Ishikawa (cell line): Measurements from ENCODE around the gene SLC35G1.

Source experiments
- CEBPB ChIP-seq: IDR thresholded peaks from 2 replicates; pipeline ENCODE4 v1.6.1; 2012
- EP300 ChIP-seq: IDR thresholded peaks from 2 replicates; pipeline ENCODE4 v1.6.1; 2012; ENCODE audit warnings: borderline replicate concordance
- FOXM1 ChIP-seq: IDR thresholded peaks from 2 replicates; pipeline ENCODE4 v1.6.1; 2012; ENCODE audit warnings: low read depth, borderline replicate concordance
- NFIC ChIP-seq: IDR thresholded peaks from 2 replicates; pipeline ENCODE4 v1.6.1; 2012
- RAD21 ChIP-seq: IDR thresholded peaks from 2 replicates; pipeline ENCODE4 v1.6.1; 2012; ENCODE audit warnings: low read depth
- TAF1 ChIP-seq: IDR thresholded peaks from 2 replicates; pipeline ENCODE4 v1.6.1; 2012; ENCODE audit warnings: low read depth, mild to moderate bottlenecking
- TCF12 ChIP-seq: IDR thresholded peaks from 2 replicates; pipeline ENCODE4 v1.6.1; 2012; ENCODE audit warnings: low read depth
- TEAD4 ChIP-seq: IDR thresholded peaks from 2 replicates; pipeline ENCODE4 v1.6.1; 2012
- YY1 ChIP-seq: IDR thresholded peaks from 2 replicates; pipeline ENCODE4 v1.6.1; 2012; ENCODE audit warnings: low read depth
- TF ChIP-seq, protein P1 (sequence below): IDR thresholded peaks from 2 replicates; pipeline ENCODE4 v1.6.1; 2012
- TF ChIP-seq, protein P2 (sequence below): IDR thresholded peaks from 2 replicates; pipeline ENCODE4 v1.6.1; 2012; ENCODE audit warnings: low read depth, mild to moderate bottlenecking
- TF ChIP-seq, protein P3 (sequence below): IDR thresholded peaks from 2 replicates; pipeline ENCODE4 v1.6.1; 2012

DNA sequence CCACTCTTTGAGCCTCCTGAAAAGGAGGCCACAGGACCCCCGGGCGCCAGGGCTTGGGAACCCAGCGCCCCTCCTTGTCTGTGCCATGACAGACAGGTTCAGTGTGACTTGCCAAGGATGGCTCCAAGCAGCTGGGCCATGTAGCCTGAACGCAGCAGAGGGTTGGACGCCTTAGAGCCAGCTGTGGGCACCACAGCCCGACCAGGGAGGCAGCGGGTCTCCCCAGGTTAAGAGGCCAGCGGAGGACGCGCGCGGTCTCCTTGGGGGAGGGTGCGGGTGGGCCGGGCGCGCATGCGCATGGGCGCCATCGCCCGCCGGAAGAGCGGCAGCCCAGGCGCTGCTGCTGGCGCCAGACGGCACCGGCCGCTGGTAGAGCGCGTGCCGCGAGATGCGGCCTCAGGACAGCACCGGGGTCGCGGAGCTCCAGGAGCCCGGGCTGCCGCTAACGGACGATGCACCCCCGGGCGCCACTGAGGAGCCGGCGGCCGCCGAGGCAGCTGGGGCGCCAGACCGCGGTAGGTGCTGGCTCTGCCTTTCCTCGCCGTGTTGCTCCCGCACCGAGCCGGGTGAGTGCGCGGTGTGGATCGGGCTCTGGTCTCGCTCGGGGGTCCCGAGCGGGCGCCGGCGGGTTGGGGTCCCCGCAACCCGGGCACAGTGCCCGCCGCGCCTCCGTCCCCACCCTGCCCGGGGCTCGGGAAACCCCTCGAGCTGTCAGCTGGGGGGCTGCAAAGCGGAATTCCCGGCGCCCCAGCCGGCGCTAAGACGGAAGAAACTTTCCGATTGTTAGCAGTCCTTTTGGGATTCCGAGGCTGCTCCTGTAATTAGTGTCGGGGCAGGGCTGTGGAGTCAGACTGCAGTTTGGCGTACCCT, at the start of gene SLC35G1:
- TF ChIP-seq, protein P1, sequence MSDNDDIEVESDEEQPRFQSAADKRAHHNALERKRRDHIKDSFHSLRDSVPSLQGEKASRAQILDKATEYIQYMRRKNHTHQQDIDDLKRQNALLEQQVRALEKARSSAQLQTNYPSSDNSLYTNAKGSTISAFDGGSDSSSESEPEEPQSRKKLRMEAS: peak; percentile 90
- TF ChIP-seq RAD21 (no peak), TCF12 (peak; percentile 48; the same call in 1 of the 2 replicates), CEBPB (no peak), TAF1 (peak; percentile 79), TEAD4 (no peak; the same call in 1 of the 2 replicates), EP300 (peak; percentile 30; the same call in 1 of the 2 replicates), NFIC (no peak; the same call in 1 of the 2 replicates), FOXM1 (no peak), YY1 (peak; percentile 84)
- TF ChIP-seq, protein P2, sequence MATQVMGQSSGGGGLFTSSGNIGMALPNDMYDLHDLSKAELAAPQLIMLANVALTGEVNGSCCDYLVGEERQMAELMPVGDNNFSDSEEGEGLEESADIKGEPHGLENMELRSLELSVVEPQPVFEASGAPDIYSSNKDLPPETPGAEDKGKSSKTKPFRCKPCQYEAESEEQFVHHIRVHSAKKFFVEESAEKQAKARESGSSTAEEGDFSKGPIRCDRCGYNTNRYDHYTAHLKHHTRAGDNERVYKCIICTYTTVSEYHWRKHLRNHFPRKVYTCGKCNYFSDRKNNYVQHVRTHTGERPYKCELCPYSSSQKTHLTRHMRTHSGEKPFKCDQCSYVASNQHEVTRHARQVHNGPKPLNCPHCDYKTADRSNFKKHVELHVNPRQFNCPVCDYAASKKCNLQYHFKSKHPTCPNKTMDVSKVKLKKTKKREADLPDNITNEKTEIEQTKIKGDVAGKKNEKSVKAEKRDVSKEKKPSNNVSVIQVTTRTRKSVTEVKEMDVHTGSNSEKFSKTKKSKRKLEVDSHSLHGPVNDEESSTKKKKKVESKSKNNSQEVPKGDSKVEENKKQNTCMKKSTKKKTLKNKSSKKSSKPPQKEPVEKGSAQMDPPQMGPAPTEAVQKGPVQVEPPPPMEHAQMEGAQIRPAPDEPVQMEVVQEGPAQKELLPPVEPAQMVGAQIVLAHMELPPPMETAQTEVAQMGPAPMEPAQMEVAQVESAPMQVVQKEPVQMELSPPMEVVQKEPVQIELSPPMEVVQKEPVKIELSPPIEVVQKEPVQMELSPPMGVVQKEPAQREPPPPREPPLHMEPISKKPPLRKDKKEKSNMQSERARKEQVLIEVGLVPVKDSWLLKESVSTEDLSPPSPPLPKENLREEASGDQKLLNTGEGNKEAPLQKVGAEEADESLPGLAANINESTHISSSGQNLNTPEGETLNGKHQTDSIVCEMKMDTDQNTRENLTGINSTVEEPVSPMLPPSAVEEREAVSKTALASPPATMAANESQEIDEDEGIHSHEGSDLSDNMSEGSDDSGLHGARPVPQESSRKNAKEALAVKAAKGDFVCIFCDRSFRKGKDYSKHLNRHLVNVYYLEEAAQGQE: 0 out of 2 replicates have a peak, but pooled peaks have one; percentile 6
- TF ChIP-seq, protein P3, sequence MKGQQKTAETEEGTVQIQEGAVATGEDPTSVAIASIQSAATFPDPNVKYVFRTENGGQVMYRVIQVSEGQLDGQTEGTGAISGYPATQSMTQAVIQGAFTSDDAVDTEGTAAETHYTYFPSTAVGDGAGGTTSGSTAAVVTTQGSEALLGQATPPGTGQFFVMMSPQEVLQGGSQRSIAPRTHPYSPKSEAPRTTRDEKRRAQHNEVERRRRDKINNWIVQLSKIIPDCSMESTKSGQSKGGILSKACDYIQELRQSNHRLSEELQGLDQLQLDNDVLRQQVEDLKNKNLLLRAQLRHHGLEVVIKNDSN: 0 out of 2 replicates have a peak, but pooled peaks have one; percentile 26
